ENCODE results near the gene QRFP. TPM values are rescaled to one million over a fixed set of nuclear protein-coding genes. Genes with fewer than 3 reads are reported as not detected.

QRFP gene
- total RNA-seq, 1 experiment from 2014 or later = not detected

DNA sequence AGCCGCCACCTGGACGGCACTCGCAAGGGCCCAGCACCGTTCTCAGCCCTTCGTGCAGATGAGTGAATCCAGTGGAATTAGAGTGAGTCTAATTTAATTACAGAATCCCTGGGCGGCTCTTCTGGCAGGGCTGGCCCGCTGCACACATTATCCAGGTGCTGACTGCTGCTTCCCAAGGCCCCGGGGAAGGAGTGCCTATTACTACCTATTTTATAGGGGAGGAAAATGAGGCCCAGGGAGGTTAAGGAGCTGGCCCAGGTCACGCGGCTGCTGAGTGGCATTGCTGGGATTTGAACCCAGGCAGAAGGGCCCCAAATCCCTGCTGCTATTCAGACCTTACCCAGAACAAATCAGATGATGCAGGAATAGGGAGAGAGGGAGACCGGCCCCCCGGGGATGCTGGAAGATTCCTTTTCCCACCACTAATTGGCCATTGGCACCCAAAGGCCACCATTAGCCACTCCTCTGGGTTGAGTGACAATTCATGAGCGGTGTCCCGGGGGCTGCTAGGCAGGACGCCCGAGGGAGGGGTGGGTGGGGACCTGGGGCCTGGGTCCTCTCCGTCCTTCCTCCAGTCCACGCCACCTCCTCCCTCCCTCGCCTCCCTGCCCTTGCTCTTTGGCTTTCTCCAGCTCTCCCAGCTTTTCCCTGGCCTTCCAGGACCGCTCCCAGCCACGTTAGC lies 10.3 kb upstream of the QRFP start:
- H3K4me1 ChIP-seq (ENCODE audit: control insufficient read depth in 1 of 2, insufficient read depth in 2 of 2, low read length in 2 of 2) = no peaks in the 10 kb centered on the region
- no peaks in the 10 kb centered on the region for H3K27me3 ChIP-seq (ENCODE audit: insufficient read depth, low read length)
- no peak overlapping the region for H3K27ac ChIP-seq (ENCODE audit: low read depth, low read length)
- no peaks in the 10 kb centered on the region for H4K20me1 ChIP-seq (ENCODE audit: insufficient read depth)
- ChIA-PET POLR2A (no interaction called here), CTCF (interaction anchor here (0.7 kb wide), 1 partner anchor 76 kb away, joined by 3 read pairs; no protein-coding TSS in a partner anchor), RAD21 (ENCODE audit: low non-redundant PET in 1 of 2, low total read pairs in 2 of 2, uncharacterized antibody in 2 of 2, unreplicated experiment in 2 of 2) (no interaction called here)
- H3K4me3 ChIP-seq (replicated peaks in 1 of 2; ENCODE audit: low read depth in 1 of 2, low read length in 2 of 2) = no peak overlapping the region
- TF ChIP-seq EZH2 (IDR thresholded peaks at IDR 0.05) (no peak), CEBPB (IDR thresholded peaks at IDR 0.05; ENCODE audit: low read depth) (no peak), SP1 (IDR thresholded peaks at IDR 0.05; ENCODE audit: low read depth) (no peak), RAD21 (IDR thresholded peaks at IDR 0.05; ENCODE audit: low read depth) (no peak), ZNF274 (IDR thresholded peaks at IDR 0.05; ENCODE audit: low read depth, low read length) (no peak), CBX3 (IDR thresholded peaks at IDR 0.05; ENCODE audit: low read depth) (no peak), ZFX (IDR thresholded peaks at IDR 0.05) (no peak), EGR1 (IDR thresholded peaks at IDR 0.05; ENCODE audit: low read depth) (no peak), SIN3A (IDR thresholded peaks at IDR 0.05; ENCODE audit: low read depth) (no peak), YY1 (IDR thresholded peaks at IDR 0.05; ENCODE audit: extremely low read depth, insufficient replicate concordance, low read depth, low read length) (no peak), TCF7L2 (IDR thresholded peaks at IDR 0.05; ENCODE audit: borderline replicate concordance, extremely low read depth, insufficient read depth, insufficient read length) (no peak), POLR2AphosphoS5 (IDR thresholded peaks at IDR 0.05; ENCODE audit: low read depth, low read length) (no peak)
- TF ChIP-seq, protein P1, sequence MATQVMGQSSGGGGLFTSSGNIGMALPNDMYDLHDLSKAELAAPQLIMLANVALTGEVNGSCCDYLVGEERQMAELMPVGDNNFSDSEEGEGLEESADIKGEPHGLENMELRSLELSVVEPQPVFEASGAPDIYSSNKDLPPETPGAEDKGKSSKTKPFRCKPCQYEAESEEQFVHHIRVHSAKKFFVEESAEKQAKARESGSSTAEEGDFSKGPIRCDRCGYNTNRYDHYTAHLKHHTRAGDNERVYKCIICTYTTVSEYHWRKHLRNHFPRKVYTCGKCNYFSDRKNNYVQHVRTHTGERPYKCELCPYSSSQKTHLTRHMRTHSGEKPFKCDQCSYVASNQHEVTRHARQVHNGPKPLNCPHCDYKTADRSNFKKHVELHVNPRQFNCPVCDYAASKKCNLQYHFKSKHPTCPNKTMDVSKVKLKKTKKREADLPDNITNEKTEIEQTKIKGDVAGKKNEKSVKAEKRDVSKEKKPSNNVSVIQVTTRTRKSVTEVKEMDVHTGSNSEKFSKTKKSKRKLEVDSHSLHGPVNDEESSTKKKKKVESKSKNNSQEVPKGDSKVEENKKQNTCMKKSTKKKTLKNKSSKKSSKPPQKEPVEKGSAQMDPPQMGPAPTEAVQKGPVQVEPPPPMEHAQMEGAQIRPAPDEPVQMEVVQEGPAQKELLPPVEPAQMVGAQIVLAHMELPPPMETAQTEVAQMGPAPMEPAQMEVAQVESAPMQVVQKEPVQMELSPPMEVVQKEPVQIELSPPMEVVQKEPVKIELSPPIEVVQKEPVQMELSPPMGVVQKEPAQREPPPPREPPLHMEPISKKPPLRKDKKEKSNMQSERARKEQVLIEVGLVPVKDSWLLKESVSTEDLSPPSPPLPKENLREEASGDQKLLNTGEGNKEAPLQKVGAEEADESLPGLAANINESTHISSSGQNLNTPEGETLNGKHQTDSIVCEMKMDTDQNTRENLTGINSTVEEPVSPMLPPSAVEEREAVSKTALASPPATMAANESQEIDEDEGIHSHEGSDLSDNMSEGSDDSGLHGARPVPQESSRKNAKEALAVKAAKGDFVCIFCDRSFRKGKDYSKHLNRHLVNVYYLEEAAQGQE (IDR thresholded peaks at IDR 0.05; ENCODE audit: low read depth) = no peak
- TF ChIP-seq, protein P2, sequence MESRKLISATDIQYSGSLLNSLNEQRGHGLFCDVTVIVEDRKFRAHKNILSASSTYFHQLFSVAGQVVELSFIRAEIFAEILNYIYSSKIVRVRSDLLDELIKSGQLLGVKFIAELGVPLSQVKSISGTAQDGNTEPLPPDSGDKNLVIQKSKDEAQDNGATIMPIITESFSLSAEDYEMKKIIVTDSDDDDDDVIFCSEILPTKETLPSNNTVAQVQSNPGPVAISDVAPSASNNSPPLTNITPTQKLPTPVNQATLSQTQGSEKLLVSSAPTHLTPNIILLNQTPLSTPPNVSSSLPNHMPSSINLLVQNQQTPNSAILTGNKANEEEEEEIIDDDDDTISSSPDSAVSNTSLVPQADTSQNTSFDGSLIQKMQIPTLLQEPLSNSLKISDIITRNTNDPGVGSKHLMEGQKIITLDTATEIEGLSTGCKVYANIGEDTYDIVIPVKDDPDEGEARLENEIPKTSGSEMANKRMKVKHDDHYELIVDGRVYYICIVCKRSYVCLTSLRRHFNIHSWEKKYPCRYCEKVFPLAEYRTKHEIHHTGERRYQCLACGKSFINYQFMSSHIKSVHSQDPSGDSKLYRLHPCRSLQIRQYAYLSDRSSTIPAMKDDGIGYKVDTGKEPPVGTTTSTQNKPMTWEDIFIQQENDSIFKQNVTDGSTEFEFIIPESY (IDR thresholded peaks at IDR 0.05; ENCODE audit: extremely low read depth, insufficient replicate concordance, low read length) = no peak
- TF ChIP-seq, protein P3, sequence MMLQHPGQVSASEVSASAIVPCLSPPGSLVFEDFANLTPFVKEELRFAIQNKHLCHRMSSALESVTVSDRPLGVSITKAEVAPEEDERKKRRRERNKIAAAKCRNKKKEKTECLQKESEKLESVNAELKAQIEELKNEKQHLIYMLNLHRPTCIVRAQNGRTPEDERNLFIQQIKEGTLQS (IDR thresholded peaks at IDR 0.05) = no peak
- TF ChIP-seq, protein P4, sequence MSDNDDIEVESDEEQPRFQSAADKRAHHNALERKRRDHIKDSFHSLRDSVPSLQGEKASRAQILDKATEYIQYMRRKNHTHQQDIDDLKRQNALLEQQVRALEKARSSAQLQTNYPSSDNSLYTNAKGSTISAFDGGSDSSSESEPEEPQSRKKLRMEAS (IDR thresholded peaks at IDR 0.05) = no peak
- TF ChIP-seq, protein P5, sequence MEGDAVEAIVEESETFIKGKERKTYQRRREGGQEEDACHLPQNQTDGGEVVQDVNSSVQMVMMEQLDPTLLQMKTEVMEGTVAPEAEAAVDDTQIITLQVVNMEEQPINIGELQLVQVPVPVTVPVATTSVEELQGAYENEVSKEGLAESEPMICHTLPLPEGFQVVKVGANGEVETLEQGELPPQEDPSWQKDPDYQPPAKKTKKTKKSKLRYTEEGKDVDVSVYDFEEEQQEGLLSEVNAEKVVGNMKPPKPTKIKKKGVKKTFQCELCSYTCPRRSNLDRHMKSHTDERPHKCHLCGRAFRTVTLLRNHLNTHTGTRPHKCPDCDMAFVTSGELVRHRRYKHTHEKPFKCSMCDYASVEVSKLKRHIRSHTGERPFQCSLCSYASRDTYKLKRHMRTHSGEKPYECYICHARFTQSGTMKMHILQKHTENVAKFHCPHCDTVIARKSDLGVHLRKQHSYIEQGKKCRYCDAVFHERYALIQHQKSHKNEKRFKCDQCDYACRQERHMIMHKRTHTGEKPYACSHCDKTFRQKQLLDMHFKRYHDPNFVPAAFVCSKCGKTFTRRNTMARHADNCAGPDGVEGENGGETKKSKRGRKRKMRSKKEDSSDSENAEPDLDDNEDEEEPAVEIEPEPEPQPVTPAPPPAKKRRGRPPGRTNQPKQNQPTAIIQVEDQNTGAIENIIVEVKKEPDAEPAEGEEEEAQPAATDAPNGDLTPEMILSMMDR (IDR thresholded peaks at IDR 0.05 in 2 of 3, conservative IDR thresholded peaks at IDR 0.05 in 1 of 3; ENCODE audit: borderline replicate concordance in 1 of 3, insufficient read depth in 1 of 3, low read depth in 2 of 3, low read length in 2 of 3) = no peak
- DNase-seq (ENCODE audit: low read depth, low spot score) = no peak
- H2AFZ ChIP-seq (ENCODE audit: low read depth, low read length, poor library complexity, severe bottlenecking) = no peak overlapping the region
- no peaks in the 10 kb centered on the region for H3K79me2 ChIP-seq (ENCODE audit: insufficient read depth, low read length)
- intact Hi-C loops (cut with micrococcal nuclease) = no loop called here
- no peaks in the 10 kb centered on the region for H3K9me3 ChIP-seq (ENCODE audit: control insufficient read depth in 1 of 2, insufficient read depth in 1 of 2, low read depth in 1 of 2, low read length in 2 of 2)
- H3K4me2 ChIP-seq (ENCODE audit: low read length) = no peak overlapping the region
- ATAC-seq = no peak
- no peaks in the 10 kb centered on the region for H3K9me2 ChIP-seq (ENCODE audit: insufficient read depth)
- H3K36me3 ChIP-seq (ENCODE audit: control insufficient read depth in 1 of 2, insufficient read depth in 2 of 2, low read length in 2 of 2) = no peaks in the 10 kb centered on the region
- no peak overlapping the region for H3K9ac ChIP-seq (ENCODE audit: low read length)
- BruUV-seq (replicated peaks) = no TSS peak
